ENCODE results near the gene BANF2.

DNA sequence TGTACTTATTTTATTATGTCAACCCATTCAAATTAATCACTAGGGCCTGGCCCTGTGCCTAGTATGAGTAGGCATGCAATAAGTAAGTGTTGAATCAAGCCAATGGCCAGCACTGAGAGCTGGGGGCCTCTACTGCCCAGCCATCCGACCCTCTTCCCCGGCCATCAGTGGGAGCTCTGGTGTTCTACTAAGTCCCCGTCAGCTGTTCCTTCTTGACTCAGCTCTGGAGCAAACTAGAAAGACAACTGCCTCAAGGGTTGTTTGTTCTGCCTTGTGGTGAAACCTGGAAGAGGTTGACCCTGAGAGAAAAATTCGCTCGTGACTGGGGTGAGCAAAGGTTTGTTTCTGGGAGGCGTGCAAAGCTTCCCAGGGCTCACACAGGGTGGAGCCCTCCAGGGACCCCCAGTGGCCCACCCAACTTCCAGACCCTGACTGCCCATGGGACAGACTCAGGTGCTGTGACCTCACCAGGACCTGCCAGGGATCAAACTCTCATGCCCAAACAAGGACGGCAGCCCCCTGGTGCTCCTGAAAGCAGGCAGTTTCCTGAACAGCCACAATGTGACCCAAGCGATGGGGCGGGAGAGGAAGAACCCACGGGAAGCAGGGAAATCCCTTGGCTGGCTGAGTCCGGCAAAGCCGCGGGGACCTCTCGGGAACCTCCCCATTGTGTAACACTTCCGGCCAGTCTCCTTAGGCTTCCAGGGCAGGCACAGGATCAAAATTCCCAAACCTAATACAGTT lies 50.4 kb downstream of the BANF2 start:
- TF ChIP-seq, protein P1, sequence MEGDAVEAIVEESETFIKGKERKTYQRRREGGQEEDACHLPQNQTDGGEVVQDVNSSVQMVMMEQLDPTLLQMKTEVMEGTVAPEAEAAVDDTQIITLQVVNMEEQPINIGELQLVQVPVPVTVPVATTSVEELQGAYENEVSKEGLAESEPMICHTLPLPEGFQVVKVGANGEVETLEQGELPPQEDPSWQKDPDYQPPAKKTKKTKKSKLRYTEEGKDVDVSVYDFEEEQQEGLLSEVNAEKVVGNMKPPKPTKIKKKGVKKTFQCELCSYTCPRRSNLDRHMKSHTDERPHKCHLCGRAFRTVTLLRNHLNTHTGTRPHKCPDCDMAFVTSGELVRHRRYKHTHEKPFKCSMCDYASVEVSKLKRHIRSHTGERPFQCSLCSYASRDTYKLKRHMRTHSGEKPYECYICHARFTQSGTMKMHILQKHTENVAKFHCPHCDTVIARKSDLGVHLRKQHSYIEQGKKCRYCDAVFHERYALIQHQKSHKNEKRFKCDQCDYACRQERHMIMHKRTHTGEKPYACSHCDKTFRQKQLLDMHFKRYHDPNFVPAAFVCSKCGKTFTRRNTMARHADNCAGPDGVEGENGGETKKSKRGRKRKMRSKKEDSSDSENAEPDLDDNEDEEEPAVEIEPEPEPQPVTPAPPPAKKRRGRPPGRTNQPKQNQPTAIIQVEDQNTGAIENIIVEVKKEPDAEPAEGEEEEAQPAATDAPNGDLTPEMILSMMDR (IDR thresholded peaks at IDR 0.05; ENCODE audit: low read length), result no peak
- no peak for TF ChIP-seq EZH2 (optimal IDR thresholded peaks at IDR 0.05; ENCODE audit: low read depth, low read length)
